AG04449 (cell line): ENCODE data around the gene TSPAN17.

Experiments used
- CTCF ChIA-PET: fragments of 350-600 bp; formaldehyde crosslinking; extraction: SDS; loops from one replicate; lab custom pipeline; 2021; ENCODE audit warnings: antibody characterized with exemption; lab: Yijun Ruan, JAX
- POLR2A ChIA-PET: fragments of 400-600, 350-600 bp; formaldehyde crosslinking; extraction: SDS; loops from one replicate; lab custom pipeline; 2020; ENCODE audit warnings: antibody characterized with exemption, inconsistent platforms; lab: Yijun Ruan, JAX
- DNase-seq: peaks from one replicate; pipeline ENCODE4 v3.0.0-alpha.2; 2010; ENCODE audit warnings: low read depth, low spot score
- H3K4me3 ChIP-seq: 2 replicates; pipeline ENCODE4 v1.5.1; 2011; ENCODE audit warnings: low read depth, mild to moderate bottlenecking, control low read depth, low read length
- TF ChIP-seq, protein P1 (sequence below): IDR thresholded peaks from one replicate; pipeline ENCODE4 v1.5.1; 2011; ENCODE audit warnings: mild to moderate bottlenecking, moderate library complexity, low read length, control low read depth, inconsistent platforms; ENCODE audit not compliant: insufficient read depth; ENCODE audit errors: missing control alignments

TSPAN17 gene

DNA sequence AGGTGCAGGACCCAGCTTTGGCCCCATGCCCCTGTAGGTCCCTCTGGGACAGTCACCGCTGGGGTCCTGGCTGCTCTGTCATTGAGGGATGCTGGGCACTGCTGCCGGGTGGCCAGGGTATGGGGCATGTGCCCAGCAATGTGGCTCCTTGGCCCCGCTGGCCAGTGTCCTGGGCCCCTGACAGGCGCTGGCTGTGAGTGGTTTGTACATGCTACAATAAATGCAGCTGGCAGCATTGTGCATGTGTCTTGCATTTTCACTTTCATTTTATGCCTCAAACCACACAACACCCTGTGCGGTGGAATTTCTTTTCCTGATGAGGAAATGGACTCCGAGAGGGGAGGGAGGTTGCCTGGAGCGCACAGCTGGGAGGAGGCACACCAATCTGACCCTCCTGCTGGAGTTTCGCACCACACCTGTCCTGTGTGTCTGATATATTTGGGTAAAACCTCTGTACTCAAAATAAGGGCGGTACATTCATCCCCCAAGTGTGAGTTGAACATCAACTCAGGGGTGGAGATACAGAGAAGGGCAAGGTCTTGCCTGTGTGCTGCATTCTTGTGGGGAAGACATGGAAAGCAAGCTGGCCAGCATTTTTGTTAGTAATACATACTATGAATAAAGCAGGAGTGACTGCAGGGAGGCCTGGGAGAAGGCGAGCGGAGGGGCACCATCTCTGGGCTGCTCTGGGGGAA, 11.7 kb downstream of the TSPAN17 start:
- ChIA-PET CTCF (interaction anchor here (0.6 to 7.4 kb wide), 36 partner anchors 11 to 453 kb away, joined by 3 to 207 read pairs (median 5); partner anchors contain the start of genes EIF4E1B, FGFR4, HK3 and SNCB), POLR2A (no interaction called here)
- no peak overlapping the region for H3K4me3 ChIP-seq

DNA sequence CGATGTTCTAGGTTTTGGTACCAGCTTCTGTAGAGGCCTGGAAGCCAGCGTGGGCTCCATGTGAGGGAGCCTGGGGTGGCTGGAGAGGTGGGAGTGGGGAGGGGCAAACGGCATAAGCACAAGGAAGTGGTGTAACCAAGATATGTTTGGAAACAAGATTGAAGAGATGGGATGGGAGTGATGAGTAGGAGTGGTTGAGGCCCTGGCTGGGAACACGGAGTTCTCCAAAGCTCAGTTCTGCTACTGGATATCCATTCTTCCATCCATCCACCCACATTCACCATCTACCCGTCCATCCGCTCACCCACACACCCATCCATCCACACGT, 12.2 kb downstream of the TSPAN17 start:
- DNase-seq = no peak
- TF ChIP-seq, protein P1, sequence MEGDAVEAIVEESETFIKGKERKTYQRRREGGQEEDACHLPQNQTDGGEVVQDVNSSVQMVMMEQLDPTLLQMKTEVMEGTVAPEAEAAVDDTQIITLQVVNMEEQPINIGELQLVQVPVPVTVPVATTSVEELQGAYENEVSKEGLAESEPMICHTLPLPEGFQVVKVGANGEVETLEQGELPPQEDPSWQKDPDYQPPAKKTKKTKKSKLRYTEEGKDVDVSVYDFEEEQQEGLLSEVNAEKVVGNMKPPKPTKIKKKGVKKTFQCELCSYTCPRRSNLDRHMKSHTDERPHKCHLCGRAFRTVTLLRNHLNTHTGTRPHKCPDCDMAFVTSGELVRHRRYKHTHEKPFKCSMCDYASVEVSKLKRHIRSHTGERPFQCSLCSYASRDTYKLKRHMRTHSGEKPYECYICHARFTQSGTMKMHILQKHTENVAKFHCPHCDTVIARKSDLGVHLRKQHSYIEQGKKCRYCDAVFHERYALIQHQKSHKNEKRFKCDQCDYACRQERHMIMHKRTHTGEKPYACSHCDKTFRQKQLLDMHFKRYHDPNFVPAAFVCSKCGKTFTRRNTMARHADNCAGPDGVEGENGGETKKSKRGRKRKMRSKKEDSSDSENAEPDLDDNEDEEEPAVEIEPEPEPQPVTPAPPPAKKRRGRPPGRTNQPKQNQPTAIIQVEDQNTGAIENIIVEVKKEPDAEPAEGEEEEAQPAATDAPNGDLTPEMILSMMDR = no peak
- CTCF ChIA-PET = interaction anchor here (0.6 to 7.4 kb wide), 28 partner anchors 10 to 453 kb away, joined by 3 to 207 read pairs (median 6); partner anchors contain the start of genes FGFR4, HK3 and TSPAN17
- POLR2A ChIA-PET = no interaction called here
- H3K4me3 ChIP-seq = no peak overlapping the region

More for the DNA sequence above, 11.7 kb downstream of the TSPAN17 start:
- TF ChIP-seq, protein P1 = no peak
- no peak for DNase-seq

DNA sequence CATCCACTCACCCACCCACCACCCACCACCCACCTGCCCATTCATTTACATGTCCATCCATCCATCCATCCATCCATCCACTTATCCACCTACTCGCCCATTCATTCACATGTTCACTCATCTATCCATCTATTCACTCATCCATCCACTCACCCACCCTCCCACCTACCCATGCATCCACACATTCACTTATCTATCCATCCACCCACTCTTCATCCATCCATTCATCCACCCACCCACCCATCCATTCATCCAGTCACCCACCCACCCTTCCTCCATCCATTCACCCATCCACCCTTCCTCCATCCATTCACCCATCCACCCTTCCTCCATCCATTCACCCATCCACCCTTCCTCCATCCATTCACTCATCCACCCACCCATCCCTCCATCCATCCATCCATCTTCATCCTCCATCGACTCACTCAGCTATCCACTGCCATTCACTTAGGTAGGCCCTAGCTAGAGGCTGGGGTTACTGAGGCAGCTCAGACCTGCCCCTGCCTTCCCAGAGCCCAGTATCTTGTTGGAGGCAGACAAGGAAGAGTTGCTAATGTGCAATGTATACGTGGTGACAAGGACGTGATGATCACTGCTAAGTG, 12.7 kb downstream of the TSPAN17 start:
- POLR2A ChIA-PET = no interaction called here

DNA sequence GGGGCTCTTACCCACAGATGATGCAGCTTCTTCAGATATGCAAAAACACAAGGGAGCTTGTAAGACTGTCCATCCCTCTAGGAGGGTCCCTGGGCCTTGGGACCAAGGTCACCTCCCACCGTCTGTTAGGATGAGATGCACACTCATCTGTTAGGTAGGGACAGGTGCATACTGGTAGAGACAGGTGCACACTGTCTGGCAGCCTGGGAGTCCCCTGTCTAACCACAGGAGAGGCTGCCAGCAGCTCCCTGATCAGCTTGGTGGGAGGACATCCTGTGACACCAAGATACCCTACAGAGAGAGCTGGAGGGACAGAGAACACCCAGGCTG, 13.2 kb downstream of the TSPAN17 start:
- no peak overlapping the region for H3K4me3 ChIP-seq
- DNase-seq = no peak
- TF ChIP-seq, protein P1 = no peak
- CTCF ChIA-PET = interaction anchor here (0.6 to 7.4 kb wide), 81 partner anchors 9 to 641 kb away, joined by 3 to 207 read pairs (median 4); partner anchors contain the start of genes EIF4E1B, FGFR4, HK3 and SNCB
- POLR2A ChIA-PET = interaction anchor here (0.8 kb wide), 1 partner anchor 9 kb away, joined by 3 read pairs; no protein-coding TSS in a partner anchor

More for the DNA sequence above, 12.7 kb downstream of the TSPAN17 start:
- TF ChIP-seq, protein P1 = no peak
- H3K4me3 ChIP-seq = no peak overlapping the region
- no peak for DNase-seq
- CTCF ChIA-PET = interaction anchor here (0.6 to 7.4 kb wide), 83 partner anchors 10 to 642 kb away, joined by 3 to 207 read pairs (median 4); partner anchors contain the start of genes EIF4E1B, FGFR4, HK3 and SNCB

DNA sequence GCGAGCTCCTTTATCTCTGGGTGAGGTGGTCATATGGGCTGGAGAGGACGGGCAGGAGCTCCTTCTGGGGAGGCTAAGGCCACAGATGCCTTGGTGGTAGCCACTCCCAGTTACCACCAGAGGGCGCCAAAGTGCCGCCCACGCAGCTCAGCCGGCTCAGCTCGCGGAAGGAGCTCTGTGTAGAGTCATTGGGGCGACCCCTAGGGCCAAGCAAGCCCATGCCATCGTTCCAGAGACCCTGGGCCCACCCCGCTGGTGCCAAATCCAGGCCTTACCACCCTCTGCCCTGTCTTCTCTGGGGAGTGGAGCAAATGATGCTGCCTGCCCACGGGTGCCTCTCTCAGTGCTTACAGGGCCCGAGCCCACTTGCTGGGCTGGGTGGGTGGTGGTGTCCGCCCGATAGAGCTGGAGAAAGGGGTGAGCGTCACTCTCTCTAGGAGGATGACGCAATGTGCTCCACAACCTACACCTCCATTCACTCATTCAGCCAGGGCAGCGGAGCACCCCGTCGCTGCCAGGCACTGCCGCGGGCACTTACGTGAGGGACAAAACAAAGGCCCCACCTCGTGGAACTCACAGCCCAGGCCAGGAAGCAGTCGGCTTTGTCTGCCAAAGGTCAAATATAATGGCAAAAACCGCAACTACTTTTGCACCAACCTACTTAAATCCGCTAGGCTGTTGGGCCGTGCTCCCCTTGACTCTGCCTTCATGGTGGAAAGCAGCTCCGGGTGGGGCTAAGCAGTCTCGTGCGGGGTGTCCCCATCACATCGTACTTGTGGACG, 13.8 kb downstream of the TSPAN17 start:
- TF ChIP-seq, protein P1 = peak; percentile 97
- POLR2A ChIA-PET = interaction anchor here (0.8 kb wide), 1 partner anchor 8 kb away, joined by 3 read pairs; no protein-coding TSS in a partner anchor
- H3K4me3 ChIP-seq = no peak overlapping the region
- CTCF ChIA-PET = interaction anchor here (0.6 to 7.4 kb wide), 83 partner anchors 9 to 641 kb away, joined by 3 to 207 read pairs (median 4); partner anchors contain the start of genes EIF4E1B, FGFR4, HK3 and SNCB
- no peak for DNase-seq
